ENCODE measurements around the gene BAIAP2L2.

- TF ChIP-seq REST (IDR thresholded peaks at IDR 0.05; ENCODE audit: unreplicated experiment) (no peak), CTCF (conservative IDR thresholded peaks at IDR 0.05; ENCODE audit: low read depth in 2 of 2) (no peak)
These were observed 22.3 kb upstream of the BAIAP2L2 start for GRCh38 chr22:38132794-38133193.
